Activated CD8-positive, alpha-beta memory T cell treated with anti-CD3 and anti-CD28 coated beads, Interleukin-2, amount 50 U/mL, for 4 hours (primary cell): ENCODE measurements around the gene MAP3K20.
A peak's percentile ranks its signal among the peaks of the same experiment; 100 is the strongest.

Experiments
- DNase-seq: peaks from one replicate; pipeline ENCODE4 v3.0.0-alpha.2; 2020

Gene MAP3K20

GRCh38 chr2:173051463-173052215, 24.0 kb upstream of the MAP3K20 start:
- DNase-seq = no peak

- DNase-seq = no peak
These were observed 22.5 kb upstream of the MAP3K20 start for GRCh38 chr2:173053043-173053699.

- DNase-seq = no peak
These were observed 21.2 kb upstream of the MAP3K20 start for GRCh38 chr2:173054466-173054865.

GRCh38 chr2:173056705-173057364, 18.8 kb upstream of the MAP3K20 start:
- no peak for DNase-seq

GRCh38 chr2:173058097-173058496, 17.5 kb upstream of the MAP3K20 start:
- DNase-seq = no peak

GRCh38 chr2:173058673-173059072, 17.0 kb upstream of the MAP3K20 start:
- no peak for DNase-seq

GRCh38 chr2:173059292-173059691, 16.4 kb upstream of the MAP3K20 start:
- DNase-seq = no peak

GRCh38 chr2:173059971-173060461, 15.6 kb upstream of the MAP3K20 start:
- no peak for DNase-seq

GRCh38 chr2:173062801-173063200, 12.8 kb upstream of the MAP3K20 start:
- no peak for DNase-seq

GRCh38 chr2:173064151-173064805, 11.4 kb upstream of the MAP3K20 start:
- DNase-seq = no peak

- DNase-seq = no peak
These were observed 8.6 kb upstream of the MAP3K20 start for GRCh38 chr2:173066887-173067676.

GRCh38 chr2:173075056-173075780, 428 bp upstream of the MAP3K20 start:
- DNase-seq = no peak

GRCh38 chr2:173076581-173077345, 1.1 kb downstream of the MAP3K20 start:
- DNase-seq = peak; percentile 14

- DNase-seq = no peak
These were observed 2.0 kb downstream of the MAP3K20 start for GRCh38 chr2:173077506-173078177.

GRCh38 chr2:173079141-173079540, 3.5 kb downstream of the MAP3K20 start:
- DNase-seq = no peak

- DNase-seq = no peak
These were observed 4.6 kb downstream of the MAP3K20 start for GRCh38 chr2:173079973-173080860.

- no peak for DNase-seq
These were observed 11.0 kb downstream of the MAP3K20 start for GRCh38 chr2:173086518-173087213.

- no peak for DNase-seq
These were observed 11.6 kb downstream of the MAP3K20 start for GRCh38 chr2:173087214-173087581.
